H1 (cell line): ENCODE data around the gene ENPP6. TPM values are rescaled to one million over a fixed set of nuclear protein-coding genes. Genes with fewer than 3 reads are reported as not detected.
A peak's percentile ranks its signal among the peaks of the same experiment; 100 is the strongest.

Source experiments
- CBX5 ChIP-seq: fragments of 300-800, 300-1000 bp; sonication (generic); IDR thresholded peaks from 2 replicates; pipeline ENCODE4 v1.7.1; 2016; ENCODE audit warnings: antibody characterized with exemption, low read length, low read depth
- CBX8 ChIP-seq: fragments of 300-800, 300-1000 bp; sonication (generic); IDR thresholded peaks from 2 replicates; pipeline ENCODE4 v1.7.1; 2016; ENCODE audit warnings: low read depth, low read length, borderline replicate concordance
- EGR1 ChIP-seq: IDR thresholded peaks from 2 replicates; pipeline ENCODE4 v1.6.1; 2011; ENCODE audit warnings: low read depth, low read length, borderline replicate concordance
- EP300 ChIP-seq, 2 experiments: IDR thresholded peaks; 1 replicate in 1 of 2; 2 replicates in 1 of 2; pipeline ENCODE4 v1.6.1; 2011 to 2012; ENCODE audit warnings: low read depth in 2 of 2, low read length in 2 of 2, mild to moderate bottlenecking in 2 of 2, borderline replicate concordance in 1 of 2, inconsistent platforms in 1 of 2, moderate library complexity in 1 of 2
- FOSL1 ChIP-seq: IDR thresholded peaks from 2 replicates; pipeline ENCODE4 v1.6.1; 2011; ENCODE audit warnings: mild to moderate bottlenecking, low read depth, low read length, moderate library complexity; ENCODE audit not compliant: insufficient read depth
- HDAC2 ChIP-seq, 2 experiments: fragments of 300-600 bp in 1 of 2; sonication (generic) in 1 of 2; IDR thresholded peaks; 2 replicates each; pipeline ENCODE4 v1.6.1; 2011 to 2012; ENCODE audit warnings: low read depth in 2 of 2, low read length in 2 of 2, mild to moderate bottlenecking in 2 of 2, moderate library complexity in 2 of 2, borderline replicate concordance in 1 of 2, inconsistent platforms in 1 of 2
- JUND ChIP-seq: IDR thresholded peaks from 2 replicates; pipeline ENCODE4 v1.6.1; 2011; ENCODE audit warnings: mild to moderate bottlenecking, improper control_type of control experiment, low read length
- KDM1A ChIP-seq: fragments of 200-600, 300-600 bp; sonication (generic); IDR thresholded peaks from 2 replicates; pipeline ENCODE4 v1.7.1; 2016; ENCODE audit warnings: mild to moderate bottlenecking, low read length, borderline replicate concordance
- KDM5A ChIP-seq: fragments of 200-600 bp; IDR thresholded peaks from 2 replicates; pipeline ENCODE4 v1.7.1; 2012; ENCODE audit warnings: mild to moderate bottlenecking, low read length, inconsistent platforms, mixed read lengths
- PHF8 ChIP-seq: fragments of 200-600 bp; sonication (generic); conservative IDR thresholded peaks from 2 replicates; pipeline ENCODE4 v1.7.1; 2012; ENCODE audit warnings: low read depth, mild to moderate bottlenecking, inconsistent platforms, low read length, moderate library complexity
- RFX5 ChIP-seq: IDR thresholded peaks from 2 replicates; pipeline ENCODE4 v1.6.1; 2011; ENCODE audit warnings: low read depth, low read length, improper control_type of control experiment, borderline replicate concordance
- SIRT6 ChIP-seq: IDR thresholded peaks from one replicate; pipeline ENCODE4 v1.7.1; 2012; ENCODE audit warnings: low read length, inconsistent platforms
- SRF ChIP-seq: IDR thresholded peaks from 2 replicates; pipeline ENCODE4 v1.6.1; 2011; ENCODE audit warnings: mild to moderate bottlenecking, low read depth, low read length, moderate library complexity
- SUZ12 ChIP-seq: fragments of 200-600 bp; sonication (generic); IDR thresholded peaks from 2 replicates; pipeline ENCODE4 v1.6.1; 2012; ENCODE audit warnings: mild to moderate bottlenecking, inconsistent platforms, low read length, moderate library complexity, mixed read lengths
- TAF7 ChIP-seq: optimal IDR thresholded peaks from 2 replicates; pipeline ENCODE3; 2011; ENCODE audit warnings: low read depth, mild to moderate bottlenecking, inconsistent platforms, low read length, moderate library complexity, borderline replicate concordance
- TBP ChIP-seq: IDR thresholded peaks from 2 replicates; pipeline ENCODE4 v1.6.1; 2011; ENCODE audit warnings: low read depth, low read length, improper control_type of control experiment
- polyA plus RNA-seq, 7 experiments: library from polyadenylated mRNA; depleted of rRNA in 3 of 7; stranded (reverse) in 5 of 7; unstranded in 2 of 7; fragments of >200 nt in 5 of 7; fragments of 200-250 nt in 2 of 7; gene quantifications; 1 replicate in 5 of 7; 2 replicates in 1 of 7; 4 replicates in 1 of 7; pipeline versions ENCODE4 v1.2.1 to v1.2.3, GENCODE V29; 2011 to 2013; ENCODE audit warnings: missing spikeins in 2 of 7, mixed read lengths in 2 of 7
- total RNA-seq: library from RNA; stranded (reverse); fragmentation: NEBNext Ultra II Directional; extraction: Animal tissue kit (Norgen Biotek cat#: 25700); gene quantifications from 2 replicates; pipeline ENCODE4 v1.2.1, GENCODE V29; 2021
- TF ChIP-seq, protein P1 (sequence below): IDR thresholded peaks from 2 replicates; pipeline ENCODE4 v1.6.1; 2012; ENCODE audit warnings: low read length, inconsistent platforms
- TF ChIP-seq, protein P2 (sequence below): IDR thresholded peaks from 2 replicates; pipeline ENCODE4 v1.6.1; 2012; ENCODE audit warnings: inconsistent platforms

Gene ENPP6
- total and polyA plus RNA-seq, 2 of the 8 experiments (the other 6 are each of a cell fraction or from before 2014, with no cell fraction given), result 0.11 to 0.20 TPM

DNA sequence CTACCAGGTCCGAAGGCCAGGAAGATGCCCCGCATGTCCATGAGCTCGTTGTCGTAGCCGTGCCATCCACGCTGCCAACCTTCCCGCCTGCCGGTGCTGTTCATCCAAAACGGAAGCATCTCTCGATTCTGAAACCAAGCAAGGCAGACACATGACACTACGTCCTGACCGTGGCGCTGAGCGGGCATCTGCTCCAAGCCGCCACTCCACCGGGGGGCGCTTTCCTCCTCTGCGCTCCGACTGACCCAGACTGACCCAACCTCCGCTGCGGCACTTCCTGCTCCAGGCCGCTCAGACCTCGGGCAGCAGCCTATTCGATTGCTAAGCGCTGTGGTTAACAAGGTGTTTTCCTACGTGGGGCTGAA lies 120.5 kb downstream of the ENPP6 start (continued):
- TF ChIP-seq, protein P1, sequence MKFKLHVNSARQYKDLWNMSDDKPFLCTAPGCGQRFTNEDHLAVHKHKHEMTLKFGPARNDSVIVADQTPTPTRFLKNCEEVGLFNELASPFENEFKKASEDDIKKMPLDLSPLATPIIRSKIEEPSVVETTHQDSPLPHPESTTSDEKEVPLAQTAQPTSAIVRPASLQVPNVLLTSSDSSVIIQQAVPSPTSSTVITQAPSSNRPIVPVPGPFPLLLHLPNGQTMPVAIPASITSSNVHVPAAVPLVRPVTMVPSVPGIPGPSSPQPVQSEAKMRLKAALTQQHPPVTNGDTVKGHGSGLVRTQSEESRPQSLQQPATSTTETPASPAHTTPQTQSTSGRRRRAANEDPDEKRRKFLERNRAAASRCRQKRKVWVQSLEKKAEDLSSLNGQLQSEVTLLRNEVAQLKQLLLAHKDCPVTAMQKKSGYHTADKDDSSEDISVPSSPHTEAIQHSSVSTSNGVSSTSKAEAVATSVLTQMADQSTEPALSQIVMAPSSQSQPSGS, result no peak
- TF ChIP-seq KDM1A (no peak), JUND (no peak), SRF (no peak), EGR1 (no peak), TAF7 (no peak), HDAC2 (IDR thresholded peaks at IDR 0.05; ENCODE audit: borderline replicate concordance in 1 of 2, low read depth in 2 of 2, low read length in 2 of 2) (no peak; a peak in 1 of 4 replicates), KDM5A (no peak), TBP (0 out of 2 replicates have a peak, but pooled peaks have one; percentile 24), PHF8 (no peak), FOSL1 (no peak), CBX5 (no peak), SUZ12 (0 out of 2 replicates have a peak, but pooled peaks have one; percentile 11), SIRT6 (no peak), CBX8 (no peak), RFX5 (no peak), EP300 (IDR thresholded peaks at IDR 0.05; ENCODE audit: borderline replicate concordance in 1 of 2, low read depth in 2 of 2, low read length in 2 of 2) (no peak)
- TF ChIP-seq, protein P2, sequence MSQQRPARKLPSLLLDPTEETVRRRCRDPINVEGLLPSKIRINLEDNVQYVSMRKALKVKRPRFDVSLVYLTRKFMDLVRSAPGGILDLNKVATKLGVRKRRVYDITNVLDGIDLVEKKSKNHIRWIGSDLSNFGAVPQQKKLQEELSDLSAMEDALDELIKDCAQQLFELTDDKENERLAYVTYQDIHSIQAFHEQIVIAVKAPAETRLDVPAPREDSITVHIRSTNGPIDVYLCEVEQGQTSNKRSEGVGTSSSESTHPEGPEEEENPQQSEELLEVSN, result peak; percentile 88
